Stimulated activated CD4-positive, alpha-beta T cell treated with anti-CD3 and anti-CD28 coated beads, Interleukin-1b, Interleukin-23, amount 100 ng/mL, for 24 hours (primary cell): ENCODE measurements around the gene TAAR1.
"Not testable (repeated sequence)": the region's sequence is repeated elsewhere in the genome, so short reads cannot be mapped to it uniquely, and the experiment has no call there.

ENCODE experiments used
- DNase-seq, 4 experiments: peaks; one replicate each; pipeline ENCODE4 v3.0.0-alpha.2; 2020; ENCODE audit warnings: low read depth in 4 of 4, low spot score in 1 of 4

Gene TAAR1

GRCh38 chr6:132659082-132659481, at the start of gene TAAR1:
TSS of gene TAAR1 (minus strand) at chr6:132659182. CDS start at chr6:132646003, 13,179 bp downstream.
- no peak for DNase-seq

DNA sequence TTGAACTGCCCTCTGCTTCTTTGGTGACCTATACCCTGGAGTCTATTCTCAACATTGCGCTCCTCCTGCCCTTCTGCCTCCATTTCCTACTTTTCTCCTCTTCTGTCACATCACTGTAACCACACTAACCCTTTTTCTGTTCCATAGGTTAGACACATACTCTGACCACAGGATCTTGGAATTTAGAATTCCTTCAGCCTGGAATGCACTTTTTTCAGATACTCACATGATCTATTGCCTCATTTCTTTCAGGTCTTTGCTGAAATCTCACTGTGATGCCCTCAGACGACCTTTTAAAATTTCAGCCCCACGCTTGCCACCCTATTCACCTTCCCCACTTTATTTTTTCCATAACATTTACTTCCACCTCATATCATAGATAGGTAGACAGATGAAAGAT, 49.8 kb upstream of the TAAR1 start:
- no peak for DNase-seq

DNA sequence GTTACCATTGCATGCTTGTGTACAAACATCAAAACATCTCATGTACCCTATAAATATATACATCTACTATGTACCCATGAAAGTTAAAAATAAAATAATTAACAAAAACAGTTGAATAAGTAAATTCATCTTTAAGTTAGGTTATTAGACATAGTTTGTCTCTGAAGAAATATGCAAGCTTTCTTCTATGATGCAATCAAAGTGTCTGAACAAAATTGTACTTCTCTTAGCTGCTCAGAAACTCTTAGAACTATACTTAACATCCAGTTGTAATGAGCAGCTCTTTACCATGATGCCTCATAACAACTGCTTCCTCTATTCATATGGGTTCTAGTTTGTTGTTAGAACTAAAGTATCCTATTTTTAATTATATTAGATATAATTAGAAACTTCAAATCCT, 49.0 kb upstream of the TAAR1 start:
- DNase-seq, result no peak

- DNase-seq, result not testable (repeated sequence)
Measured at GRCh38 chr6:132706756-132707155, 47.8 kb upstream of the TAAR1 start.

- DNase-seq, result no peak
Measured at GRCh38 chr6:132703936-132704335, 45.0 kb upstream of the TAAR1 start.

- DNase-seq, result no peak
Measured at GRCh38 chr6:132698608-132699007, 39.6 kb upstream of the TAAR1 start.

- DNase-seq, result no peak
Measured at GRCh38 chr6:132695773-132696172, 36.8 kb upstream of the TAAR1 start.

- no peak for DNase-seq
Measured at GRCh38 chr6:132693478-132693877, 34.5 kb upstream of the TAAR1 start.

DNA sequence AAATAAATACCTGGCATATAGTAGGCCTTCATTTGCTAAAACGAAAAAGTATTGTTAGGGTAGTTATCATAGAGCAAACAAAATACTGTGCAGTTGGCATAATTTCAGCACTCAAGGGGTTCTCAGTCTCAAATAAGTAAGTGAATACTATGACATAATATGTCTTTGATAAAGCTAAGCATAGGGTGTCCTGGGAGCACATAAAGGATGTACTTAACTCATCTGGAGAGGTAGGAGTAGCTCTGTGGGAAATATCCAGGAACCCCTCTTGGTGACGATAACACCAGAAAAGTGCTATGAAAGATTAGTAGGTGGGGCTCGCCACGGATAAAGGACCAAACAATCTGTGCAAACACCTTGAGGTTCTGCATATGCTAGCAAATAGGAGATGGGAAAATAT, 31.7 kb upstream of the TAAR1 start:
- DNase-seq, result no peak

GRCh38 chr6:132687306-132687705, 28.3 kb upstream of the TAAR1 start:
- DNase-seq, result no peak

- no peak for DNase-seq
Measured at GRCh38 chr6:132686531-132686930, 27.5 kb upstream of the TAAR1 start.

DNA sequence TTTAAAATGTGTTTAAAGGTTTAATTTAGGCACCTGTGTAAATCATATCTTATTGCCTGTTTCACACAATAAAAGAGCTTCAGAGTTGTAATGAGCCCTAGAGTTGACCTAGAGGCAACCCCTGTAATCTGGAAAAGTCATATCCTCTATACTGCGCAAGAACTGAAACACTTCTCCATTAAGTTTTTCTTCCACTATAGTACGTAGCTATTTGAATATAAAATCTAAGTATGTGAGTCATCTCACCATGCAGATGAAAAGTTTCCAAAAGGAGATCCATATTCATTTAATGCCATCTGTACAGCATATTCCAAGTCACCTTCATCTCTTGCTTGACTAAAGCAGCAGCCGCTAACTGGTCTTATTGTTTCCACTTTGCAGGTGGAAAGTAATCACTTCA, 26.0 kb upstream of the TAAR1 start:
- DNase-seq, result no peak

DNA sequence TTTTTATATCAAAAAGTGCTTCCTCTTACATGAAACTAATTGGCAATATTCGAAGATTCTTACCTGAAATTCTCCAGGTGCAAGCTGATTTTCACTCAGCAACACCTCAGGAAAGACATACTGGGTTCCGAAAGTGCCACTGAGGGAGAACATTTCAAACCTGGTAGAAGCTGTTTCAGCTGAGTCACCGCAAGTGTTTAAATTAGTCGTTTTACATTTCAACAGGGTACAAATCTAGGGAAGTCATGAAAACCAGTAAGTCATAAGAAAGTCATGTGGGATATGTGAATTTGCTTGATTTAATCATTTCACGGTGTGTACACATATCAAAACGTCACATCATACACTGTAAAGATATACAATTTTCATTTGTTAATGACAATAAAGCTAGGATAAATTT, 25.3 kb upstream of the TAAR1 start:
- DNase-seq, result no peak

- no peak for DNase-seq
Measured at GRCh38 chr6:132683543-132683942, 24.6 kb upstream of the TAAR1 start.

GRCh38 chr6:132679094-132679493, 20.1 kb upstream of the TAAR1 start:
- DNase-seq, result not testable (repeated sequence)

DNA sequence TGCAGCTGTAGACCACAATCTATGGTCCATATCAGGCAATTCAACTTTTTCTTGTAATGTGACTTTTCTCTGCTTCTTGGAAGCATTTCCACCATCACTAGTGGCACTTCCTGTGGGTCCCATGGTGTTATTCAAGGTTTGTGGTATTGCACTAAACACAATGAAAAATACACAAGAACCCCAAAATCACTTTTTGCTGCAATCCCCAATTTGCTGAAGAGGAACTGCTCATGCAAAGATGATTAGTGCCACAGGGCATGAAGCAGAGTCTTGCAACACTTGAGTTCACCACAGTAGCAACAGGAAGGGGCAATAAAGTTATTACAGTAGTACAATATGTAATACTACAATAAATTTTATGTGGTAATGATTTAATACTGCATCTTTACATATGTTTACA, 16.8 kb upstream of the TAAR1 start:
- DNase-seq, result no peak

GRCh38 chr6:132675002-132675401, 16.0 kb upstream of the TAAR1 start:
- no peak for DNase-seq

GRCh38 chr6:132673376-132674094, 14.6 kb upstream of the TAAR1 start:
- DNase-seq, result no peak

DNA sequence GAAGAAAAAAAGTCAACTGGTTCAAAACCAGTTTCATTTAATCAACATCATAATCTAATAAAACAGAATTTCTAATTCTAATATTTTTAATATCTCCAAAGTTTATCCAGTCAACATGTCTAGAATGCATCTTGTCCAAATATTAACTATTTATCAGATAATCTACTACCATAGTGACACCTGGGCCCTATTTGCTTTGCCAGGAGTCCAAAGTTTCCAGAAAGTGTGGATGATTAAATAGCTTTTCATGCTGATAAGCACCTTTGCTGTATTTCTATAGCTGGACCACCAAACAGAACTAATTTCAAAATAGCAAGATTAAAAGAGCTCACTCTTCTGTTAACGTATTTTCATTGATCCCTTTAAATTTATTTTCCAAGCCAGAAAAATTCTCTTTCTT, 12.3 kb upstream of the TAAR1 start:
- DNase-seq, result no peak

GRCh38 chr6:132669690-132670291, 10.8 kb upstream of the TAAR1 start:
- DNase-seq, result no peak

- DNase-seq, result no peak
Measured at GRCh38 chr6:132666118-132666517, 7.1 kb upstream of the TAAR1 start.

- DNase-seq, result no peak
Measured at GRCh38 chr6:132664309-132665034, 5.5 kb upstream of the TAAR1 start.
